ENCODE data around the gene PRKN.

PRKN gene

DNA sequence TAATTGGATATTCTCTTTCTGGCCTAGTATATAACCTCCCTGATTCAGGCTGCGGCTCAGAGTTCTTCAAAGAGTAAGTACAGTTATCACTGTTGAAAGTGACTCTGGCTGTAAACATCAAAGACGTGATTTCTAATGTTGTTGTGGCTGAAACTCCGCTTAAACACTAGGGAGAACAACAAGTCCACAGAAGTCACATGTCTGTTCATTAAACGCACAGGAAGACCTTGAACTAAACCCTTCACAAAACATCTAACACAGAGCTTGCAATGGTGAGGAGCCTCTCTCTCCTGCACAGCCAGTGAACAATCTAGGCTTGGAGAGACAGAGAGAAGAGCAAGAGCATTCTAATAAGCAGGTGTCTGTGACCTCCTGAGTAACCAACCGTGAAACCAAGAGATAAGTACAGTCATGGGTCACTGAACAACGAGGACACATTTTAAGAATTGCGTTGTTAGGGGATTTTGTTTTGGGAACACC, 249.3 kb downstream of the PRKN start:
- no peak for DNase-seq (ENCODE audit: low read depth)
- TF ChIP-seq POLR2A (IDR thresholded peaks at IDR 0.05; ENCODE audit: extremely low read depth, insufficient read length) (no peak), CTCF (IDR thresholded peaks at IDR 0.05; ENCODE audit: low read depth, low read length) (no peak), MYC (IDR thresholded peaks at IDR 0.05; ENCODE audit: low read depth, low read length) (no peak)
- TF ChIP-seq, protein P1, sequence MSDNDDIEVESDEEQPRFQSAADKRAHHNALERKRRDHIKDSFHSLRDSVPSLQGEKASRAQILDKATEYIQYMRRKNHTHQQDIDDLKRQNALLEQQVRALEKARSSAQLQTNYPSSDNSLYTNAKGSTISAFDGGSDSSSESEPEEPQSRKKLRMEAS (IDR thresholded peaks at IDR 0.05; ENCODE audit: low read depth, low read length), result no peak
- H3K4me3 ChIP-seq (ENCODE audit: low read depth, low read length), result no peak overlapping the region

DNA sequence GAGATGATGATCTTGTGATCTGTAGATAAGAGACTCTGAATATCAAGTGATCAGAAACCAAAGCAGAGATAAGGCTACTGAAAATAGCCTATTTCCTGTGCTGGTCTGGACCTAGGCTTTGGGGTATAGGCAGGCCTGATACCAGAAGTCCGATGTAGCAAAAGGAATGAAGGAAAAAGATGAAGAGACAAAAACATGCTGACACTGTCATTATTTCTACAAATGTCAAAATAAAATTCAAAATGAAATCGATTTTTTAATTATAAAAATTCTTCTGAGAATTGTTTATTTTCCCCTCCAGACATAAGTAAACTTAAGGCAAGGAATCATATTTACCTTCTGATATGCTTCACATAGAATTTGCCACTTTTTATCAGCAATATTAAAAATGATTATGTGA, 252.8 kb downstream of the PRKN start:
- no peak overlapping the region for H3K4me3 ChIP-seq (ENCODE audit: low read depth, low read length)
- TF ChIP-seq MYC (IDR thresholded peaks at IDR 0.05; ENCODE audit: low read depth, low read length), result no peak
- TF ChIP-seq, protein P1 (IDR thresholded peaks at IDR 0.05; ENCODE audit: low read depth, low read length), result no peak
- TF ChIP-seq CTCF (IDR thresholded peaks at IDR 0.05; ENCODE audit: low read depth, low read length), result no peak
- TF ChIP-seq POLR2A (IDR thresholded peaks at IDR 0.05; ENCODE audit: extremely low read depth, insufficient read length), result no peak
- DNase-seq (ENCODE audit: low read depth), result no peak

GRCh38 chr6:162471842-162472241, 255.7 kb downstream of the PRKN start:
- H3K4me3 ChIP-seq (ENCODE audit: low read depth, low read length), result no peak overlapping the region
- TF ChIP-seq CTCF (IDR thresholded peaks at IDR 0.05; ENCODE audit: low read depth, low read length) (no peak), POLR2A (IDR thresholded peaks at IDR 0.05; ENCODE audit: extremely low read depth, insufficient read length) (no peak), MYC (IDR thresholded peaks at IDR 0.05; ENCODE audit: low read depth, low read length) (no peak)
- TF ChIP-seq, protein P1 (IDR thresholded peaks at IDR 0.05; ENCODE audit: low read depth, low read length), result no peak
- DNase-seq (ENCODE audit: low read depth), result no peak

DNA sequence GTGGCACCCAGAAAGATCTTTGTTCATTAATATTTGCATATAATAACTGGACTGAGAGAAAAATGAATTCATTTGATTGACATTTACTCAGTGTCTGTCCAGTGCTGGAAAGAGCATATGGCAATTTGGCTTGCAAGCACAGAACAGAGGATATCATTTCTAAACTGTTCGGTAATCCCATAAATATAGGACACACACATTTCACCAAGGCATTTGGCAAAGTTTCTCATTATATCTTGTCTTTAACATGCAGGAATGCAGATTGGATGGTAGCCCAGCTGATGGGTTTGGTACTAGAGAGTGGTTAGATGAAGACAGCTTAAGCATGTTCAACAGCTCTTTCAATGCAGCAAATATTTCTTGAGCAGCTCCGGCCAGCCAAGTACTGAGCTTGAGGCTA, 259.2 kb downstream of the PRKN start:
- no peak overlapping the region for H3K4me3 ChIP-seq (ENCODE audit: low read depth, low read length)
- DNase-seq (ENCODE audit: low read depth), result no peak
- no peak for TF ChIP-seq POLR2A (IDR thresholded peaks at IDR 0.05; ENCODE audit: extremely low read depth, insufficient read length)
- no peak for TF ChIP-seq CTCF (IDR thresholded peaks at IDR 0.05; ENCODE audit: low read depth, low read length)
- TF ChIP-seq, protein P1 (IDR thresholded peaks at IDR 0.05; ENCODE audit: low read depth, low read length), result no peak
- TF ChIP-seq MYC (IDR thresholded peaks at IDR 0.05; ENCODE audit: low read depth, low read length), result no peak

- DNase-seq (ENCODE audit: low read depth), result no peak
- no peak overlapping the region for H3K4me3 ChIP-seq (ENCODE audit: low read depth, low read length)
- TF ChIP-seq CTCF (IDR thresholded peaks at IDR 0.05; ENCODE audit: low read depth, low read length), result no peak
- no peak for TF ChIP-seq MYC (IDR thresholded peaks at IDR 0.05; ENCODE audit: low read depth, low read length)
- TF ChIP-seq, protein P1 (IDR thresholded peaks at IDR 0.05; ENCODE audit: low read depth, low read length), result no peak
- TF ChIP-seq POLR2A (IDR thresholded peaks at IDR 0.05; ENCODE audit: extremely low read depth, insufficient read length), result no peak
Measured at GRCh38 chr6:162467679-162468078, 259.9 kb downstream of the PRKN start.
